HG02763 (cell line): ENCODE results near the gene SHE.
"Not testable (repeated sequence)": the region's sequence is repeated elsewhere in the genome, so short reads cannot be mapped to it uniquely, and the experiment has no call there.

Source experiments
- ATAC-seq: cut with Tn5 transposase; IDR thresholded peaks from one replicate; pipeline ENCODE4 v1.9.1; 2021; ENCODE audit warnings: mild to moderate bottlenecking, moderate library complexity; ENCODE audit not compliant: unreplicated experiment

The SHE gene

GRCh38 chr1:154517661-154518060 is 15.4 kb upstream of the SHE start:
- ATAC-seq, result no peak

- no peak for ATAC-seq
Measured at GRCh38 chr1:154514066-154514553, 11.9 kb upstream of the SHE start.

GRCh38 chr1:154512760-154513159 is 10.5 kb upstream of the SHE start:
- ATAC-seq, result no peak

GRCh38 chr1:154503898-154504297 is 1.7 kb upstream of the SHE start:
- no peak for ATAC-seq

- ATAC-seq, result no peak
Measured at GRCh38 chr1:154502744-154503115, 518 bp upstream of the SHE start.

GRCh38 chr1:154501423-154502065 is 668 bp downstream of the SHE start:
- ATAC-seq, result no peak

- no peak for ATAC-seq
Measured at GRCh38 chr1:154500533-154500932, 1.7 kb downstream of the SHE start.

GRCh38 chr1:154499446-154499845 is 2.8 kb downstream of the SHE start:
- ATAC-seq, result no peak

GRCh38 chr1:154497026-154497806 is 5.0 kb downstream of the SHE start:
- ATAC-seq, result no peak

- no peak for ATAC-seq
Measured at GRCh38 chr1:154496383-154496782, 5.8 kb downstream of the SHE start.

GRCh38 chr1:154495496-154496273 is 6.5 kb downstream of the SHE start:
- ATAC-seq, result no peak

GRCh38 chr1:154493276-154493675 is 8.9 kb downstream of the SHE start:
- no peak for ATAC-seq

- no peak for ATAC-seq
Measured at GRCh38 chr1:154492115-154492514, 10.1 kb downstream of the SHE start.

GRCh38 chr1:154490317-154490716 is 11.9 kb downstream of the SHE start:
- no peak for ATAC-seq

- ATAC-seq, result no peak
Measured at GRCh38 chr1:154489695-154490274, 12.4 kb downstream of the SHE start.

- ATAC-seq, result no peak
Measured at GRCh38 chr1:154488922-154489321, 13.3 kb downstream of the SHE start.

- ATAC-seq, result not testable (repeated sequence)
Measured at GRCh38 chr1:154486756-154487155, 15.5 kb downstream of the SHE start.

- ATAC-seq, result no peak
Measured at GRCh38 chr1:154485910-154486496, 16.2 kb downstream of the SHE start.

- ATAC-seq, result no peak
Measured at GRCh38 chr1:154485106-154485505, 17.1 kb downstream of the SHE start.

GRCh38 chr1:154483941-154484803 is 18.0 kb downstream of the SHE start:
- ATAC-seq, result no peak
